K562 (cell line): ENCODE data around the gene SLC37A2. TPM values are rescaled to one million over a fixed set of nuclear protein-coding genes. Genes with fewer than 3 reads are reported as not detected.

Experiments used
- ASH1L ChIP-seq: fragments of 450-650 bp; IDR thresholded peaks from 2 replicates; pipeline ENCODE4 v1.6.1; 2018; ENCODE audit warnings: borderline replicate concordance, mild to moderate bottlenecking, low read depth; ENCODE audit not compliant: partially characterized antibody
- DACH1 ChIP-seq: fragments of 450-650 bp; IDR thresholded peaks from 2 replicates; pipeline ENCODE4 v1.6.1; 2018; ENCODE audit not compliant: partially characterized antibody
- ETV6 ChIP-seq, 3 experiments: fragments of 150-350 bp in 1 of 3; sonication (generic) in 1 of 3; formaldehyde crosslinking in 1 of 3; IDR thresholded peaks; 2 replicates each; pipeline versions ENCODE4 v1.6.1 to v1.8.0; 2014 to 2022; ENCODE audit warnings: borderline replicate concordance in 2 of 3, low read depth in 2 of 3, antibody characterized with exemption in 1 of 3, low read length in 1 of 3, mild to moderate bottlenecking in 1 of 3, missing genetic modification reagents in 1 of 3
- FOSL1 ChIP-seq: fragments of 200-800 bp; sonication (Bioruptor generic); conservative IDR thresholded peaks from 2 replicates; pipeline ENCODE4 v1.6.1; 2016; ENCODE audit warnings: missing genetic modification characterization, missing compliant biosample characterization
- GATA2 ChIP-seq: sonication (generic); formaldehyde crosslinking; IDR thresholded peaks from 2 replicates; pipeline ENCODE4 v1.4.0; 2020; ENCODE audit warnings: mild to moderate bottlenecking, missing genetic modification reagents
- HDAC2 ChIP-seq: fragments of 450-650 bp; IDR thresholded peaks from 2 replicates; pipeline ENCODE4 v1.6.1; 2016; ENCODE audit warnings: mild to moderate bottlenecking
- KDM1A ChIP-seq, 2 experiments: fragments of 450-650 bp; IDR thresholded peaks; 2 replicates each; pipeline ENCODE4 v1.6.1; 2016; ENCODE audit warnings: mild to moderate bottlenecking in 2 of 2
- KLF16 ChIP-seq: IDR thresholded peaks from 2 replicates; pipeline ENCODE4 v1.6.1; 2016; ENCODE audit warnings: antibody characterized with exemption
- LCOR ChIP-seq: sonication (generic); formaldehyde crosslinking; IDR thresholded peaks from 2 replicates; pipeline ENCODE4 v1.8.0; 2022; ENCODE audit warnings: mild to moderate bottlenecking, missing genetic modification reagents
- MAFG ChIP-seq: fragments of 450-650 bp; conservative IDR thresholded peaks from 2 replicates; pipeline ENCODE4 v1.6.1; 2016; ENCODE audit warnings: missing genetic modification characterization, missing compliant biosample characterization
- MEF2D ChIP-seq: conservative IDR thresholded peaks from 2 replicates; pipeline ENCODE4 v1.6.1; 2016; ENCODE audit warnings: low read depth, missing genetic modification characterization, missing compliant biosample characterization
- MYNN ChIP-seq, 2 experiments: sonication (generic); formaldehyde crosslinking in 1 of 2; IDR thresholded peaks; 2 replicates each; pipeline versions ENCODE4 v1.5.0 to v1.6.1; 2016 to 2020; ENCODE audit warnings: antibody characterized with exemption in 1 of 2, missing genetic modification reagents in 1 of 2
- NR2C1 ChIP-seq, 2 experiments: fragments of 450-650 bp; IDR thresholded peaks; 2 replicates each; pipeline ENCODE4 v1.6.1; 2017; ENCODE audit warnings: mild to moderate bottlenecking in 2 of 2, antibody characterized with exemption in 1 of 2, inconsistent platforms in 1 of 2, missing compliant biosample characterization in 1 of 2, missing genetic modification characterization in 1 of 2
- YY1 ChIP-seq, 3 experiments: IDR thresholded peaks; 2 replicates each; pipeline ENCODE4 v1.6.1; 2011; ENCODE audit warnings: low read length in 2 of 3, mild to moderate bottlenecking in 2 of 3, moderate library complexity in 2 of 3, borderline replicate concordance in 1 of 3, control low read depth in 1 of 3, low read depth in 1 of 3; ENCODE audit not compliant: insufficient read depth in 3 of 3, insufficient replicate concordance in 2 of 3, control insufficient read depth in 1 of 3, insufficient read length in 1 of 3; ENCODE audit errors: extremely low read depth in 1 of 3
- ZBTB8A ChIP-seq: fragments of 450-650 bp; IDR thresholded peaks from 2 replicates; pipeline ENCODE4 v1.6.1; 2018; ENCODE audit warnings: mild to moderate bottlenecking, moderate library complexity; ENCODE audit not compliant: partially characterized antibody
- ZFX ChIP-seq: sonication (generic); formaldehyde crosslinking; IDR thresholded peaks from 2 replicates; pipeline ENCODE4 v1.8.0; 2022; ENCODE audit warnings: mild to moderate bottlenecking, missing genetic modification reagents, moderate library complexity
- ZNF140 ChIP-seq: fragments of 250-450 bp; sonication (Bioruptor Pico); IDR thresholded peaks from 2 replicates; pipeline ENCODE4 v1.8.0; 2021; ENCODE audit warnings: moderate library complexity, mild to moderate bottlenecking, inconsistent platforms
- ZNF184 ChIP-seq: sonication (generic); formaldehyde crosslinking; IDR thresholded peaks from 2 replicates; pipeline ENCODE4 v1.5.0; 2020; ENCODE audit warnings: missing genetic modification reagents
- ZNF253 ChIP-seq: fragments of 250-450 bp; sonication (Bioruptor Pico); conservative IDR thresholded peaks from 2 replicates; pipeline ENCODE4 v1.6.1; 2021; ENCODE audit warnings: mild to moderate bottlenecking
- ZNF780A ChIP-seq: fragments of 250-450 bp; sonication (Bioruptor Pico); IDR thresholded peaks from 2 replicates; pipeline ENCODE4 v1.5.0; 2021; ENCODE audit warnings: mild to moderate bottlenecking
- polyA plus RNA-seq, 8 experiments: library from polyadenylated mRNA; depleted of rRNA in 4 of 8; stranded (reverse) in 5 of 8; unstranded in 3 of 8; fragments of >200 nt; fragmentation: Nextera tagmentation in 2 of 8; fragmentation: Illumina TruSeq in 1 of 8; extraction: Ambion mirVana in 2 of 8; extraction: Trizol in 1 of 8; gene quantifications; 2 replicates each; pipeline versions ENCODE4 v1.2.1 to v1.2.3, GENCODE V29; 2011 to 2014; ENCODE audit warnings: inconsistent platforms in 1 of 8, missing spikeins in 1 of 8
- total RNA-seq, 7 experiments: library from RNA; depleted of rRNA in 6 of 7; stranded (reverse); fragments of >200 nt in 6 of 7; fragmentation: Illumina TruSeq in 2 of 7; extraction: Trizol in 2 of 7; gene quantifications; 2 replicates each; pipeline versions ENCODE4 v1.2.1 to v1.2.3, GENCODE V29; 2011 to 2021; ENCODE audit warnings: low replicate concordance in 1 of 7
- TF ChIP-seq, protein P1 (sequence below): IDR thresholded peaks from 2 replicates; pipeline ENCODE4 v1.6.1; 2016; ENCODE audit warnings: missing genetic modification characterization, missing compliant biosample characterization
- TF ChIP-seq, protein P2 (sequence below): fragments of 450-650 bp; formaldehyde crosslinking; IDR thresholded peaks from 2 replicates; pipeline ENCODE4 v1.4.0; 2022; ENCODE audit warnings: mild to moderate bottlenecking, moderate library complexity
- TF ChIP-seq, protein P3 (sequence below): fragments of 200-800 bp; sonication (Bioruptor generic); IDR thresholded peaks from 2 replicates; pipeline ENCODE4 v1.6.1; 2017; ENCODE audit warnings: missing genetic modification characterization, missing compliant biosample characterization

SLC37A2 gene
- total and polyA plus RNA-seq, 9 of the 15 experiments (the other 6 are each of a cell fraction or from before 2014, with no cell fraction given) = 0.01 to 1.2 (median 0.52) TPM

DNA sequence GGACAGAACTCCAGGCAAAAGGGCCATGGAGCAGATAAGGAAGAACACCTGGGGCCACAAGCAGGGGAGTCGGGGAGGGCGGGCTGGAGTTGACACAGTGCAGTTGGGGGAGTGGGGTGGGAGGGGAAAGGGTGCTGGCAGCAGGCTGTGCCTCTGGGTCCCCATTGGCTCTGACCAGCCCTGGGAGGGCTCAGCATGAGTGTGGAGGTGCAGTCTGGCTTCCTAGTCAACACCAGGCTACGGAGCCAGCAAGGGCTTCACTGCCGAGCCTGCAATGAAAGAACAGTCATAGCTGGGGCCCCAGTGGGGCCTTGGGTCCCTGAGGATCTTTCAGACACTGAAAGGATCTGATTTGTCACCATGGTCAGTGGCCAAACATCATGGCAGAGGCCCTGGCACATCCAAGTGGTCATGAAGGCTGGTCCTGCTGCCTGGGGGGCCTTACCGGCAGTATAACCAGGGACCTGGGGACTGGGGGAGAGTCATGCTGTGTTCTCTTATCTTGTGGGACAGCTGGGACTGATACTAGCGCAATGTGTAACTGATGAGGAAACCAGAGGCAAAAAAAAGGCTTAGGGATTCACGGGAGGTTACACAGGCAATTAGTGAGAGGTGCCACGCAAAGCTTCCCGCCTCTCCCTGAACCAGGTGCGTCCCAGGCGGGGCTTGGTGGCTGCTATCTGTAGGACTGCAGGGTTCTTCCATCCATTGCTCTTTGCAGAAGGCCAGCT is 11.6 kb downstream of the SLC37A2 start (continued):
- no peak for TF ChIP-seq YY1 (IDR thresholded peaks at IDR 0.05; ENCODE audit: borderline replicate concordance in 1 of 3, control insufficient read depth in 1 of 3, extremely low read depth in 1 of 3, insufficient read depth in 3 of 3, insufficient read length in 1 of 3, insufficient replicate concordance in 2 of 3, low read depth in 1 of 3, low read length in 2 of 3)
- no peak for TF ChIP-seq ZNF780A (CRISPR knock-in tag)
- 0 out of 2 replicates have a peak, but pooled peaks have one; percentile 41 for TF ChIP-seq MYNN (IDR thresholded peaks at IDR 0.05)
- no peak for TF ChIP-seq MYNN (CRISPR knock-in tag; IDR thresholded peaks at IDR 0.05)
- TF ChIP-seq, protein P1, sequence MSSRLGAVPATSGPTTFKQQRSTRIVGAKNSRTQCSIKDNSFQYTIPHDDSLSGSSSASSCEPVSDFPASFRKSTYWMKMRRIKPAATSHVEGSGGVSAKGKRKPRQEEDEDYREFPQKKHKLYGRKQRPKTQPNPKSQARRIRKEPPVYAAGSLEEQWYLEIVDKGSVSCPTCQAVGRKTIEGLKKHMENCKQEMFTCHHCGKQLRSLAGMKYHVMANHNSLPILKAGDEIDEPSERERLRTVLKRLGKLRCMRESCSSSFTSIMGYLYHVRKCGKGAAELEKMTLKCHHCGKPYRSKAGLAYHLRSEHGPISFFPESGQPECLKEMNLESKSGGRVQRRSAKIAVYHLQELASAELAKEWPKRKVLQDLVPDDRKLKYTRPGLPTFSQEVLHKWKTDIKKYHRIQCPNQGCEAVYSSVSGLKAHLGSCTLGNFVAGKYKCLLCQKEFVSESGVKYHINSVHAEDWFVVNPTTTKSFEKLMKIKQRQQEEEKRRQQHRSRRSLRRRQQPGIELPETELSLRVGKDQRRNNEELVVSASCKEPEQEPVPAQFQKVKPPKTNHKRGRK (tag) = no peak
- TF ChIP-seq, protein P2, sequence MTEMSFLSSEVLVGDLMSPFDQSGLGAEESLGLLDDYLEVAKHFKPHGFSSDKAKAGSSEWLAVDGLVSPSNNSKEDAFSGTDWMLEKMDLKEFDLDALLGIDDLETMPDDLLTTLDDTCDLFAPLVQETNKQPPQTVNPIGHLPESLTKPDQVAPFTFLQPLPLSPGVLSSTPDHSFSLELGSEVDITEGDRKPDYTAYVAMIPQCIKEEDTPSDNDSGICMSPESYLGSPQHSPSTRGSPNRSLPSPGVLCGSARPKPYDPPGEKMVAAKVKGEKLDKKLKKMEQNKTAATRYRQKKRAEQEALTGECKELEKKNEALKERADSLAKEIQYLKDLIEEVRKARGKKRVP (CRISPR knock-in tag) = 0 out of 2 replicates have a peak, but pooled peaks have one; percentile 23
- peak; percentile 81; the same call in 1 of the 2 replicates for TF ChIP-seq KLF16
- peak; percentile 61; the same call in 1 of the 2 replicates for TF ChIP-seq FOSL1 (tag)
- TF ChIP-seq ZNF140 (CRISPR knock-in tag) = no peak
- peak; percentile 64 for TF ChIP-seq DACH1
- peak; percentile 30; the same call in 1 of the 2 replicates for TF ChIP-seq MEF2D (tag)
- TF ChIP-seq ZNF184 (CRISPR knock-in tag) = no peak
- TF ChIP-seq GATA2 = peak; percentile 77
- no peak for TF ChIP-seq LCOR (CRISPR knock-in tag)
- TF ChIP-seq MAFG (tag) = 0 out of 2 replicates have a peak, but pooled peaks have one; percentile 9
- no peak for TF ChIP-seq ETV6 (IDR thresholded peaks at IDR 0.05; ENCODE audit: borderline replicate concordance in 1 of 2, low read depth in 2 of 2, low read length in 1 of 2)
- TF ChIP-seq ETV6 (CRISPR knock-in tag; IDR thresholded peaks at IDR 0.05; ENCODE audit: borderline replicate concordance) = no peak
- TF ChIP-seq, protein P3, sequence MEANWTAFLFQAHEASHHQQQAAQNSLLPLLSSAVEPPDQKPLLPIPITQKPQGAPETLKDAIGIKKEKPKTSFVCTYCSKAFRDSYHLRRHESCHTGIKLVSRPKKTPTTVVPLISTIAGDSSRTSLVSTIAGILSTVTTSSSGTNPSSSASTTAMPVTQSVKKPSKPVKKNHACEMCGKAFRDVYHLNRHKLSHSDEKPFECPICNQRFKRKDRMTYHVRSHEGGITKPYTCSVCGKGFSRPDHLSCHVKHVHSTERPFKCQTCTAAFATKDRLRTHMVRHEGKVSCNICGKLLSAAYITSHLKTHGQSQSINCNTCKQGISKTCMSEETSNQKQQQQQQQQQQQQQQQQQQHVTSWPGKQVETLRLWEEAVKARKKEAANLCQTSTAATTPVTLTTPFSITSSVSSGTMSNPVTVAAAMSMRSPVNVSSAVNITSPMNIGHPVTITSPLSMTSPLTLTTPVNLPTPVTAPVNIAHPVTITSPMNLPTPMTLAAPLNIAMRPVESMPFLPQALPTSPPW (CRISPR knock-in tag) = peak; percentile 56; the same call in 1 of the 2 replicates
- no peak for TF ChIP-seq NR2C1 (IDR thresholded peaks at IDR 0.05)
- TF ChIP-seq NR2C1 (tag; IDR thresholded peaks at IDR 0.05) = peak; percentile 19; the same call in 1 of the 2 replicates
- TF ChIP-seq ZFX (CRISPR knock-in tag) = 0 out of 2 replicates have a peak, but pooled peaks have one; percentile 31
- no peak for TF ChIP-seq ZBTB8A
- TF ChIP-seq ZNF253 = no peak
- peak; percentile 66 to 79 for TF ChIP-seq KDM1A (IDR thresholded peaks at IDR 0.05)
- TF ChIP-seq HDAC2 = peak; percentile 75; the same call in 1 of the 2 replicates
- no peak for TF ChIP-seq ASH1L
